Limb (tissue), 2 donors: ENCODE data around the gene PIK3C2A.
A peak's percentile ranks its signal among the peaks of the same experiment; 100 is the strongest.
"Not testable (repeated sequence)": the region's sequence is repeated elsewhere in the genome, so short reads cannot be mapped to it uniquely, and the experiment has no call there.

Source experiments
- DNase-seq, 2 donors: peaks; one replicate each; pipeline ENCODE4 v3.0.0-alpha.2; 2016; ENCODE audit errors: extremely low spot score in 2 of 2

The PIK3C2A gene

GRCh38 chr11:17207317-17208256 is at the start of gene PIK3C2A:
Gene PIK3C2A, minus strand, starts transcription at chr11:17207986. Its CDS starts 38,245 bp downstream, at chr11:17169741.
- peak; percentile 94 to 96 for DNase-seq

GRCh38 chr11:17257196-17257595 is 49.4 kb upstream of the PIK3C2A start:
- DNase-seq: no peak

- DNase-seq: no peak
These were observed 48.7 kb upstream of the PIK3C2A start for GRCh38 chr11:17256512-17256911.

- DNase-seq: no peak
These were observed 44.9 kb upstream of the PIK3C2A start for GRCh38 chr11:17252704-17253103.

GRCh38 chr11:17250561-17251350 is 43.0 kb upstream of the PIK3C2A start:
- no peak for DNase-seq

- no peak for DNase-seq
These were observed 36.3 kb upstream of the PIK3C2A start for GRCh38 chr11:17244046-17244445.

GRCh38 chr11:17242954-17243353 is 35.2 kb upstream of the PIK3C2A start:
- DNase-seq: not testable (repeated sequence)

GRCh38 chr11:17240780-17241179 is 33.0 kb upstream of the PIK3C2A start:
- DNase-seq: no peak

GRCh38 chr11:17239927-17240326 is 32.1 kb upstream of the PIK3C2A start:
- DNase-seq: not testable (repeated sequence)

- no peak for DNase-seq
These were observed 30.6 kb upstream of the PIK3C2A start for GRCh38 chr11:17238377-17238776.

GRCh38 chr11:17233101-17233500 is 25.3 kb upstream of the PIK3C2A start:
- DNase-seq: no peak

- no peak for DNase-seq
These were observed 23.4 kb upstream of the PIK3C2A start for GRCh38 chr11:17230867-17231851.

GRCh38 chr11:17229481-17230152 is 21.8 kb upstream of the PIK3C2A start:
- no peak for DNase-seq

- not testable (repeated sequence) for DNase-seq
These were observed 20.6 kb upstream of the PIK3C2A start for GRCh38 chr11:17228186-17228925.

GRCh38 chr11:17224727-17225126 is 16.9 kb upstream of the PIK3C2A start:
- DNase-seq: no peak

GRCh38 chr11:17221968-17222367 is 14.2 kb upstream of the PIK3C2A start:
- DNase-seq: no peak

GRCh38 chr11:17219016-17219415 is 11.2 kb upstream of the PIK3C2A start:
- no peak for DNase-seq

- DNase-seq: no peak
These were observed 10.6 kb upstream of the PIK3C2A start for GRCh38 chr11:17218403-17218802.

GRCh38 chr11:17217401-17217800 is 9.6 kb upstream of the PIK3C2A start:
- no peak for DNase-seq

- no peak for DNase-seq
These were observed 6.6 kb upstream of the PIK3C2A start for GRCh38 chr11:17214338-17214737.
